Activated T-cell treated with anti-CD3 and anti-CD28 coated beads for 48 hours (primary cell): ENCODE results near the gene SEC14L3.
A peak's percentile ranks its signal among the peaks of the same experiment; 100 is the strongest.
"Not testable (repeated sequence)": the region's sequence is repeated elsewhere in the genome, so short reads cannot be mapped to it uniquely, and the experiment has no call there.

ENCODE experiments used
- DNase-seq: peaks from one replicate; pipeline ENCODE4 v3.0.0-alpha.2; 2020; ENCODE audit warnings: low read depth

Gene SEC14L3

GRCh38 chr22:30485362-30485988 lies 13.7 kb upstream of the SEC14L3 start:
- DNase-seq: peak; percentile 70

- DNase-seq: no peak
Measured at GRCh38 chr22:30483169-30483568, 11.4 kb upstream of the SEC14L3 start.

GRCh38 chr22:30481711-30482110 lies 9.9 kb upstream of the SEC14L3 start:
- no peak for DNase-seq

- no peak for DNase-seq
Measured at GRCh38 chr22:30479981-30480380, 8.2 kb upstream of the SEC14L3 start.

GRCh38 chr22:30474683-30475424 lies 3.0 kb upstream of the SEC14L3 start:
- DNase-seq: no peak

GRCh38 chr22:30474121-30474520 lies 2.3 kb upstream of the SEC14L3 start:
- DNase-seq: no peak

GRCh38 chr22:30472994-30473720 lies 1.3 kb upstream of the SEC14L3 start:
- no peak for DNase-seq

GRCh38 chr22:30470655-30471054 lies 1.2 kb downstream of the SEC14L3 start:
- DNase-seq: no peak

- no peak for DNase-seq
Measured at GRCh38 chr22:30469165-30469564, 2.7 kb downstream of the SEC14L3 start.

- not testable (repeated sequence) for DNase-seq
Measured at GRCh38 chr22:30460555-30460954, 11.3 kb downstream of the SEC14L3 start.

- no peak for DNase-seq
Measured at GRCh38 chr22:30460147-30460546, 11.7 kb downstream of the SEC14L3 start.

- no peak for DNase-seq
Measured at GRCh38 chr22:30459181-30460052, 12.4 kb downstream of the SEC14L3 start.

GRCh38 chr22:30457981-30458380 lies 13.8 kb downstream of the SEC14L3 start:
- DNase-seq: no peak

- no peak for DNase-seq
Measured at GRCh38 chr22:30455075-30455840, 16.6 kb downstream of the SEC14L3 start.

- no peak for DNase-seq
Measured at GRCh38 chr22:30453731-30454510, 17.9 kb downstream of the SEC14L3 start.

GRCh38 chr22:30452861-30453260 lies 19.0 kb downstream of the SEC14L3 start:
- no peak for DNase-seq

- not testable (repeated sequence) for DNase-seq
Measured at GRCh38 chr22:30451488-30451887, 20.3 kb downstream of the SEC14L3 start.

- no peak for DNase-seq
Measured at GRCh38 chr22:30447656-30448055, 24.2 kb downstream of the SEC14L3 start.

GRCh38 chr22:30445438-30446145 lies 26.2 kb downstream of the SEC14L3 start:
- DNase-seq: no peak
